Measurements from ENCODE around the gene CHPF2. TPM values are rescaled to one million over a fixed set of nuclear protein-coding genes. Genes with fewer than 3 reads are reported as not detected.
A peak's percentile ranks its signal among the peaks of the same experiment; 100 is the strongest.

CHPF2 gene
- total and polyA plus RNA-seq, 2 experiments from 2014 or later = 4.8 to 26.1 TPM

DNA sequence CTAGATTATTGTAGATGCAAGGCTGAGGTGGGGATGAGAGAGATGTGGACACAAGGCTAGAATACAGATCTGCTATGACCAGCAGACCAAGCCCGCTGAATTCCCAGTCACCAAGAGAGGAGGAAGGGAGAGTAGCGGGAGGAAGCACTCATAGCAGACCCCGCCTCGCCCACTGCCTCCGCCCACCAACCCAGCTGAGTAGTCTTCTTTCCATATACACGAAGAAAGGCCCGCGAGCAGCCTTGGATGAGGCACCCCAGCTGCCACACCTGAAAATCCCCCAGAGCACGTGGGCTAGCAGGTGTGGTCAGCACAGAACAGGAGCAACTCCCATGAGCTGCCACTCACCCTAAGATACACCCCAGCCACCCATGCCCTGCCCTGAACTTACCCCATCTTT is 14.1 kb upstream of the CHPF2 start (continued):
- TF ChIP-seq ZNF462 (CRISPR knock-in tag; IDR thresholded peaks at IDR 0.05) (no peak), ZNF114 (CRISPR knock-in tag; IDR thresholded peaks at IDR 0.05) (no peak)
- TF ChIP-seq, protein P1, sequence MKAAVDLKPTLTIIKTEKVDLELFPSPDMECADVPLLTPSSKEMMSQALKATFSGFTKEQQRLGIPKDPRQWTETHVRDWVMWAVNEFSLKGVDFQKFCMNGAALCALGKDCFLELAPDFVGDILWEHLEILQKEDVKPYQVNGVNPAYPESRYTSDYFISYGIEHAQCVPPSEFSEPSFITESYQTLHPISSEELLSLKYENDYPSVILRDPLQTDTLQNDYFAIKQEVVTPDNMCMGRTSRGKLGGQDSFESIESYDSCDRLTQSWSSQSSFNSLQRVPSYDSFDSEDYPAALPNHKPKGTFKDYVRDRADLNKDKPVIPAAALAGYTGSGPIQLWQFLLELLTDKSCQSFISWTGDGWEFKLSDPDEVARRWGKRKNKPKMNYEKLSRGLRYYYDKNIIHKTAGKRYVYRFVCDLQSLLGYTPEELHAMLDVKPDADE (IDR thresholded peaks at IDR 0.05) = no peak

DNA sequence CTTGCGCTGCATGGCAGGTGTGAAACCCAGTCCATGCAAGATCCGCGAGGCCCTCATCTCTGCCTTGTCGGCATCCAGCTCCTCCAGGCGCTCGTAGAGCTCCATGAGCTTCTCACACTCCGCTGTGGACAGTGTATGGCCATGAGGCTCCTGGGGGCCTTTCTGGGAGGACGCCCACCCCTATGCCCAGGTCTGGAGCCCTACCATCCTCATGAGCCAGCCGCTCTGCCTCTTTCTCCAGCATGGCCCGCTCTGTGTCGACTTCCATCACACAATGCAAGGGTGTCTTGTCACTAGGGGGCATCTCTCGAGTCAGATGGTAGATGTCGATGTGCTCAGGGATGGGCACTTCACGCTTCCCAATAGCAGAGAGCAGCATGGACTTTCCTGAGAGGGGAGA is 8.6 kb upstream of the CHPF2 start:
- Histone ChIP-seq H3F3A (replicated peaks; ENCODE audit: low read depth) (peaks cover 9% of the 10 kb centered on the region), H3K36me3 (ENCODE audit: insufficient read depth) (peaks cover 38% of the 10 kb centered on the region), H3K4me2 (no peak overlapping the region), H3K27me3 (ENCODE audit: insufficient read depth) (no peaks in the 10 kb centered on the region), H3K79me2 (replicated peaks; ENCODE audit: insufficient read depth) (peaks cover 17% of the 10 kb centered on the region), H3K4me1 (ENCODE audit: insufficient read depth) (peaks cover 13% of the 10 kb centered on the region), H3K27ac (ENCODE audit: low read depth) (no peak overlapping the region), H4K20me1 (replicated peaks; ENCODE audit: insufficient read depth) (peaks cover 17% of the 10 kb centered on the region; the same call in 1 of the 2 replicates), H3K9me2 (ENCODE audit: insufficient read depth) (no peaks in the 10 kb centered on the region), H2AFZ (no peak overlapping the region), H3K4me3 (no peak overlapping the region)
- Mint-ChIP-seq H3K27me3 (ENCODE audit: insufficient read depth, low read depth, poor library complexity) (peaks cover 11% of the 10 kb centered on the region), H3K36me3 (ENCODE audit: low read depth) (peaks cover 73% of the 10 kb centered on the region), H3K4me3 (no peak overlapping the region), H3K4me1 (peaks cover 23% of the 10 kb centered on the region), H3K27ac (no peak overlapping the region; the same call in 1 of the 2 replicates), H3K9me3 (no peaks in the 10 kb centered on the region)
- TF ChIP-seq EZH2phosphoT487 (IDR thresholded peaks at IDR 0.05; ENCODE audit: unreplicated experiment) = no peak
- TF ChIP-seq, protein P2, sequence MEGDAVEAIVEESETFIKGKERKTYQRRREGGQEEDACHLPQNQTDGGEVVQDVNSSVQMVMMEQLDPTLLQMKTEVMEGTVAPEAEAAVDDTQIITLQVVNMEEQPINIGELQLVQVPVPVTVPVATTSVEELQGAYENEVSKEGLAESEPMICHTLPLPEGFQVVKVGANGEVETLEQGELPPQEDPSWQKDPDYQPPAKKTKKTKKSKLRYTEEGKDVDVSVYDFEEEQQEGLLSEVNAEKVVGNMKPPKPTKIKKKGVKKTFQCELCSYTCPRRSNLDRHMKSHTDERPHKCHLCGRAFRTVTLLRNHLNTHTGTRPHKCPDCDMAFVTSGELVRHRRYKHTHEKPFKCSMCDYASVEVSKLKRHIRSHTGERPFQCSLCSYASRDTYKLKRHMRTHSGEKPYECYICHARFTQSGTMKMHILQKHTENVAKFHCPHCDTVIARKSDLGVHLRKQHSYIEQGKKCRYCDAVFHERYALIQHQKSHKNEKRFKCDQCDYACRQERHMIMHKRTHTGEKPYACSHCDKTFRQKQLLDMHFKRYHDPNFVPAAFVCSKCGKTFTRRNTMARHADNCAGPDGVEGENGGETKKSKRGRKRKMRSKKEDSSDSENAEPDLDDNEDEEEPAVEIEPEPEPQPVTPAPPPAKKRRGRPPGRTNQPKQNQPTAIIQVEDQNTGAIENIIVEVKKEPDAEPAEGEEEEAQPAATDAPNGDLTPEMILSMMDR (conservative IDR thresholded peaks at IDR 0.05; ENCODE audit: low read depth in 2 of 2) = peak in 1 of 2 experiments; percentile 39; a peak in 2 of 4 replicates
- no peak for ATAC-seq
- no peak for DNase-seq (ENCODE audit: low spot score)

Measured in GM23338 (cell line).